K562 (cell line): ENCODE results near the gene SLC35B4. TPM values are rescaled to one million over a fixed set of nuclear protein-coding genes. Genes with fewer than 3 reads are reported as not detected.

ENCODE experiments used
- DACH1 ChIP-seq: fragments of 450-650 bp; IDR thresholded peaks from 2 replicates; pipeline ENCODE4 v1.6.1; 2018; ENCODE audit not compliant: partially characterized antibody
- HEY1 ChIP-seq: fragments of 250-450 bp; sonication (Bioruptor Pico); IDR thresholded peaks from 2 replicates; pipeline ENCODE4 v1.5.0; 2020; ENCODE audit warnings: mild to moderate bottlenecking, moderate library complexity, borderline replicate concordance
- ILK ChIP-seq: fragments of 450-650 bp; IDR thresholded peaks from 2 replicates; pipeline ENCODE4 v1.6.1; 2016; ENCODE audit warnings: missing genetic modification characterization, low read depth, mild to moderate bottlenecking, missing compliant biosample characterization, moderate library complexity, borderline replicate concordance
- MAZ ChIP-seq, 2 experiments: fragments of 450-650 bp in 1 of 2; sonication (generic) in 1 of 2; formaldehyde crosslinking; IDR thresholded peaks in 1 of 2; conservative IDR thresholded peaks in 1 of 2; 2 replicates each; pipeline versions ENCODE4 v1.4.0 to v1.5.0; 2020; ENCODE audit warnings: mild to moderate bottlenecking in 1 of 2, missing genetic modification reagents in 1 of 2
- NFATC3 ChIP-seq: fragments of 450-650 bp; IDR thresholded peaks from 2 replicates; pipeline ENCODE4 v1.6.1; 2017; ENCODE audit warnings: mild to moderate bottlenecking
- PURB ChIP-seq: sonication (generic); formaldehyde crosslinking; IDR thresholded peaks from 2 replicates; pipeline ENCODE4 v1.9.0; 2021; ENCODE audit warnings: low read depth, mild to moderate bottlenecking, missing genetic modification reagents
- RBBP5 ChIP-seq: fragments of 200-600 bp; sonication (generic); IDR thresholded peaks from 2 replicates; pipeline ENCODE4 v1.6.1; 2012; ENCODE audit warnings: borderline replicate concordance, mild to moderate bottlenecking, low read length, control low read depth, inconsistent platforms; ENCODE audit not compliant: insufficient read depth, poor library complexity, severe bottlenecking
- RFX5 ChIP-seq: IDR thresholded peaks from 2 replicates; pipeline ENCODE4 v1.6.1; 2011; ENCODE audit warnings: low read depth, mild to moderate bottlenecking, improper control_type of control experiment, low read length
- SMARCB1 ChIP-seq: IDR thresholded peaks from 2 replicates; pipeline ENCODE4 v1.6.1; 2011; ENCODE audit warnings: improper control_type of control experiment, low read depth; ENCODE audit not compliant: insufficient read length
- THRAP3 ChIP-seq: fragments of 450-650 bp; IDR thresholded peaks from 2 replicates; pipeline ENCODE4 v1.6.1; 2016; ENCODE audit warnings: mild to moderate bottlenecking, inconsistent platforms, borderline replicate concordance
- TRIM24 ChIP-seq, 2 experiments: fragments of 450-650 bp; IDR thresholded peaks; 2 replicates each; pipeline ENCODE4 v1.6.1; 2016
- ZSCAN29 ChIP-seq: fragments of 450-650 bp; IDR thresholded peaks from 2 replicates; pipeline ENCODE4 v1.6.1; 2017
- polyA plus RNA-seq, 8 experiments: library from polyadenylated mRNA; depleted of rRNA in 4 of 8; stranded (reverse) in 5 of 8; unstranded in 3 of 8; fragments of >200 nt; fragmentation: Nextera tagmentation in 2 of 8; fragmentation: Illumina TruSeq in 1 of 8; extraction: Ambion mirVana in 2 of 8; extraction: Trizol in 1 of 8; gene quantifications; 2 replicates each; pipeline versions ENCODE4 v1.2.1 to v1.2.3, GENCODE V29; 2011 to 2014; ENCODE audit warnings: inconsistent platforms in 1 of 8, missing spikeins in 1 of 8
- total RNA-seq, 7 experiments: library from RNA; depleted of rRNA in 6 of 7; stranded (reverse); fragments of >200 nt in 6 of 7; fragmentation: Illumina TruSeq in 2 of 7; extraction: Trizol in 2 of 7; gene quantifications; 2 replicates each; pipeline versions ENCODE4 v1.2.1 to v1.2.3, GENCODE V29; 2011 to 2021; ENCODE audit warnings: low replicate concordance in 1 of 7
- TF ChIP-seq, protein P1 (sequence below): fragments of 250-450 bp; sonication (Bioruptor Pico); IDR thresholded peaks from 2 replicates; pipeline ENCODE4 v1.9.0; 2021; ENCODE audit warnings: mild to moderate bottlenecking, inconsistent platforms
- TF ChIP-seq, protein P2 (sequence below): fragments of 200-800 bp; sonication (Bioruptor generic); IDR thresholded peaks from 2 replicates; pipeline ENCODE4 v1.6.1; 2016; ENCODE audit warnings: missing genetic modification characterization, missing compliant biosample characterization

SLC35B4 gene
- total and polyA plus RNA-seq, 9 of the 15 experiments (the other 6 are each of a cell fraction or from before 2014, with no cell fraction given), result 6.1 to 34.9 (median 17.6) TPM

DNA sequence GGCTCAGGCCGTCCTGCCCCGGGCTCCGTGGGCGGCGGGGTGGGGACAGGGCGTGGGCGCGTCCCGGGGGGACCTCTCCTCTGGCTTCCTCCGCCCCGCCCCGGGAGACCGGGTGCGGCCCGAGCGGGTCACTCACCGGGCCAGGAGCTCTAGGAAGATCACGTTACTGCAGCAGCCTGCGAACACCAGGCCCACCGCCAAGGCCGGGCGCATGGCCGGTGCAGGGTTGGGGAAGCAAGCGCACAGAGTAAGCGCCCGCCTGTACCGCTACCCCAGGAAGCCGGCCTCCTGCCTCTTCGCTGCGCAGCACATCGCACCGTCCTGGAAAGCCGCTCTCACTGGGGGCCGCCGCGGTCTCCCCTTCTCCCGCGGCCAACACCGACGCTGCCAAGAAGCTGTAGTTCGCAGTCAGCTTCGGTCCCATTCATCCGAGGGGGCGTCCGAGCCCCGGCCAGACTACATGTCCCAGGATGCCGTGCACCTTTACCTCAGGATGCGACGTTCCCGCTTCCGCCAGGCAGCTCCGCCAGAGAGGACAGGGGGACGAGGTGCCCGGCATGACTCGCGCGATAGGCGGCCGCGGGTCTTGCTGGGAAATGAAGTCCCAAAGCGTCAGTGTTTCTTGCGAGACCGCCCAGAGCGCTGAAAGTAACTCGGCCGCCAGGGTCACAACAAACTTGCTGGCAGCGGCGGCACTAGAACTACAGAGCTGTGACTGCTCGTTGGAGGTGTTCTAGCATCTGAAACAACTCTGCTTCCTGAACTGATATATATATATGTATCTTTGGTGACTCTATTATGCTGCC, at the start of gene SLC35B4 (continued):
- no peak for TF ChIP-seq NFATC3
- TF ChIP-seq DACH1, result no peak
- TF ChIP-seq RBBP5, result peak; percentile 96
- no peak for TF ChIP-seq ZSCAN29
- TF ChIP-seq THRAP3, result no peak
- TF ChIP-seq ILK (tag), result no peak
- no peak for TF ChIP-seq HEY1 (CRISPR knock-in tag)
- TF ChIP-seq, protein P1, sequence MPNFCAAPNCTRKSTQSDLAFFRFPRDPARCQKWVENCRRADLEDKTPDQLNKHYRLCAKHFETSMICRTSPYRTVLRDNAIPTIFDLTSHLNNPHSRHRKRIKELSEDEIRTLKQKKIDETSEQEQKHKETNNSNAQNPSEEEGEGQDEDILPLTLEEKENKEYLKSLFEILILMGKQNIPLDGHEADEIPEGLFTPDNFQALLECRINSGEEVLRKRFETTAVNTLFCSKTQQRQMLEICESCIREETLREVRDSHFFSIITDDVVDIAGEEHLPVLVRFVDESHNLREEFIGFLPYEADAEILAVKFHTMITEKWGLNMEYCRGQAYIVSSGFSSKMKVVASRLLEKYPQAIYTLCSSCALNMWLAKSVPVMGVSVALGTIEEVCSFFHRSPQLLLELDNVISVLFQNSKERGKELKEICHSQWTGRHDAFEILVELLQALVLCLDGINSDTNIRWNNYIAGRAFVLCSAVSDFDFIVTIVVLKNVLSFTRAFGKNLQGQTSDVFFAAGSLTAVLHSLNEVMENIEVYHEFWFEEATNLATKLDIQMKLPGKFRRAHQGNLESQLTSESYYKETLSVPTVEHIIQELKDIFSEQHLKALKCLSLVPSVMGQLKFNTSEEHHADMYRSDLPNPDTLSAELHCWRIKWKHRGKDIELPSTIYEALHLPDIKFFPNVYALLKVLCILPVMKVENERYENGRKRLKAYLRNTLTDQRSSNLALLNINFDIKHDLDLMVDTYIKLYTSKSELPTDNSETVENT (CRISPR knock-in tag), result peak; percentile 19; the same call in 1 of the 2 replicates
- no peak for TF ChIP-seq SMARCB1
- TF ChIP-seq TRIM24 (IDR thresholded peaks at IDR 0.05), result 0 out of 4 replicates have a peak, but pooled peaks of 1 of the 2 experiments have one; percentile 11
- TF ChIP-seq MAZ (CRISPR knock-in tag; conservative IDR thresholded peaks at IDR 0.05 in 1 of 2, IDR thresholded peaks at IDR 0.05 in 1 of 2), result peak; percentile 59 to 77; a peak in 2 of 4 replicates
- TF ChIP-seq PURB (CRISPR knock-in tag), result no peak
- TF ChIP-seq, protein P2, sequence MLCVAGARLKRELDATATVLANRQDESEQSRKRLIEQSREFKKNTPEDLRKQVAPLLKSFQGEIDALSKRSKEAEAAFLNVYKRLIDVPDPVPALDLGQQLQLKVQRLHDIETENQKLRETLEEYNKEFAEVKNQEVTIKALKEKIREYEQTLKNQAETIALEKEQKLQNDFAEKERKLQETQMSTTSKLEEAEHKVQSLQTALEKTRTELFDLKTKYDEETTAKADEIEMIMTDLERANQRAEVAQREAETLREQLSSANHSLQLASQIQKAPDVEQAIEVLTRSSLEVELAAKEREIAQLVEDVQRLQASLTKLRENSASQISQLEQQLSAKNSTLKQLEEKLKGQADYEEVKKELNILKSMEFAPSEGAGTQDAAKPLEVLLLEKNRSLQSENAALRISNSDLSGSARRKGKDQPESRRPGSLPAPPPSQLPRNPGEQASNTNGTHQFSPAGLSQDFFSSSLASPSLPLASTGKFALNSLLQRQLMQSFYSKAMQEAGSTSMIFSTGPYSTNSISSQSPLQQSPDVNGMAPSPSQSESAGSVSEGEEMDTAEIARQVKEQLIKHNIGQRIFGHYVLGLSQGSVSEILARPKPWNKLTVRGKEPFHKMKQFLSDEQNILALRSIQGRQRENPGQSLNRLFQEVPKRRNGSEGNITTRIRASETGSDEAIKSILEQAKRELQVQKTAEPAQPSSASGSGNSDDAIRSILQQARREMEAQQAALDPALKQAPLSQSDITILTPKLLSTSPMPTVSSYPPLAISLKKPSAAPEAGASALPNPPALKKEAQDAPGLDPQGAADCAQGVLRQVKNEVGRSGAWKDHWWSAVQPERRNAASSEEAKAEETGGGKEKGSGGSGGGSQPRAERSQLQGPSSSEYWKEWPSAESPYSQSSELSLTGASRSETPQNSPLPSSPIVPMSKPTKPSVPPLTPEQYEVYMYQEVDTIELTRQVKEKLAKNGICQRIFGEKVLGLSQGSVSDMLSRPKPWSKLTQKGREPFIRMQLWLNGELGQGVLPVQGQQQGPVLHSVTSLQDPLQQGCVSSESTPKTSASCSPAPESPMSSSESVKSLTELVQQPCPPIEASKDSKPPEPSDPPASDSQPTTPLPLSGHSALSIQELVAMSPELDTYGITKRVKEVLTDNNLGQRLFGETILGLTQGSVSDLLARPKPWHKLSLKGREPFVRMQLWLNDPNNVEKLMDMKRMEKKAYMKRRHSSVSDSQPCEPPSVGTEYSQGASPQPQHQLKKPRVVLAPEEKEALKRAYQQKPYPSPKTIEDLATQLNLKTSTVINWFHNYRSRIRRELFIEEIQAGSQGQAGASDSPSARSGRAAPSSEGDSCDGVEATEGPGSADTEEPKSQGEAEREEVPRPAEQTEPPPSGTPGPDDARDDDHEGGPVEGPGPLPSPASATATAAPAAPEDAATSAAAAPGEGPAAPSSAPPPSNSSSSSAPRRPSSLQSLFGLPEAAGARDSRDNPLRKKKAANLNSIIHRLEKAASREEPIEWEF (CRISPR knock-in tag), result no peak
- no peak for TF ChIP-seq RFX5
